Smooth muscle cell (in vitro differentiated cells): ENCODE measurements around the gene TMOD3. TPM values are rescaled to one million over a fixed set of nuclear protein-coding genes. Genes with fewer than 3 reads are reported as not detected.
"Not testable (repeated sequence)": the region's sequence is repeated elsewhere in the genome, so short reads cannot be mapped to it uniquely, and the experiment has no call there.

Experiments used
- DNase-seq: peaks from one replicate; lab custom pipeline; 2025; ENCODE audit not compliant: unreplicated experiment; lab: John Stamatoyannopoulos, UW
- H2AFZ ChIP-seq: fragments of 200-600 bp; sonication (generic); 2 replicates; pipeline ENCODE4 v1.6.0; 2016; ENCODE audit warnings: antibody characterized with exemption, low read depth, mild to moderate bottlenecking
- H3F3A ChIP-seq: fragments of 200-600 bp; sonication (generic); 2 replicates; pipeline ENCODE4 v1.6.0; 2017; ENCODE audit warnings: antibody characterized with exemption, low read depth
- H3K27ac ChIP-seq: fragments of 200-600 bp; sonication (generic); 2 replicates; pipeline ENCODE4 v1.5.1; 2016; ENCODE audit warnings: low read depth, mild to moderate bottlenecking
- H3K27me3 ChIP-seq: fragments of 200-600 bp; sonication (generic); 2 replicates; pipeline ENCODE4 v1.6.1; 2016; ENCODE audit warnings: low read depth, mild to moderate bottlenecking
- H3K36me3 ChIP-seq: fragments of 200-600 bp; sonication (generic); 2 replicates; pipeline ENCODE4 v1.5.1; 2016; ENCODE audit warnings: low read depth
- H3K4me1 ChIP-seq: fragments of 200-600 bp; sonication (generic); 2 replicates; pipeline ENCODE4 v1.5.1; 2016; ENCODE audit warnings: low read depth
- H3K4me2 ChIP-seq: fragments of 200-600 bp; sonication (generic); 2 replicates; pipeline ENCODE4 v1.6.0; 2016; ENCODE audit warnings: mild to moderate bottlenecking
- H3K4me3 ChIP-seq: fragments of 200-600 bp; sonication (generic); 2 replicates; pipeline ENCODE4 v1.5.1; 2016; ENCODE audit warnings: mild to moderate bottlenecking
- H3K79me2 ChIP-seq: fragments of 200-600 bp; sonication (generic); 2 replicates; pipeline ENCODE4 v1.6.0; 2016; ENCODE audit warnings: low read depth, mild to moderate bottlenecking
- H3K9ac ChIP-seq: fragments of 200-600 bp; sonication (generic); 2 replicates; pipeline ENCODE4 v1.6.0; 2016; ENCODE audit warnings: low read depth
- H3K9me3 ChIP-seq: fragments of 200-600 bp; sonication (generic); replicated peaks from 2 replicates; pipeline ENCODE4 v1.5.1; 2016; ENCODE audit warnings: low read depth
- H4K20me1 ChIP-seq: fragments of 200-600 bp; sonication (generic); 2 replicates; pipeline ENCODE4 v1.6.0; 2016; ENCODE audit warnings: low read depth
- CTCF ChIP-seq: fragments of 200-600 bp; sonication (generic); IDR thresholded peaks from 2 replicates; pipeline ENCODE4 v1.5.1; 2017; ENCODE audit warnings: borderline replicate concordance, mild to moderate bottlenecking, antibody characterized with exemption; ENCODE audit not compliant: insufficient read depth, poor library complexity, severe bottlenecking
- WGBS: methylation state at CpG from one replicate; pipeline ENCODE4 v1.1.7; 2016; ENCODE audit warnings: low lambda C conversion rate; 5-methylcytosine and 5-hydroxymethylcytosine counted together
- polyA plus RNA-seq: library from polyadenylated mRNA; unstranded; fragments of >200 nt; fragmentation: Nextera tagmentation; extraction: Ambion mirVana; gene quantifications from 2 replicates; pipeline ENCODE4 v1.2.1, GENCODE V29; 2016
- total RNA-seq: library from RNA; depleted of rRNA; stranded (reverse); fragments of >200 nt; gene quantifications from 2 replicates; pipeline ENCODE4 v1.2.3, GENCODE V29; 2014

The TMOD3 gene
- total and polyA plus RNA-seq, 2 experiments from 2014 or later: 18.6 to 35.7 TPM

DNA sequence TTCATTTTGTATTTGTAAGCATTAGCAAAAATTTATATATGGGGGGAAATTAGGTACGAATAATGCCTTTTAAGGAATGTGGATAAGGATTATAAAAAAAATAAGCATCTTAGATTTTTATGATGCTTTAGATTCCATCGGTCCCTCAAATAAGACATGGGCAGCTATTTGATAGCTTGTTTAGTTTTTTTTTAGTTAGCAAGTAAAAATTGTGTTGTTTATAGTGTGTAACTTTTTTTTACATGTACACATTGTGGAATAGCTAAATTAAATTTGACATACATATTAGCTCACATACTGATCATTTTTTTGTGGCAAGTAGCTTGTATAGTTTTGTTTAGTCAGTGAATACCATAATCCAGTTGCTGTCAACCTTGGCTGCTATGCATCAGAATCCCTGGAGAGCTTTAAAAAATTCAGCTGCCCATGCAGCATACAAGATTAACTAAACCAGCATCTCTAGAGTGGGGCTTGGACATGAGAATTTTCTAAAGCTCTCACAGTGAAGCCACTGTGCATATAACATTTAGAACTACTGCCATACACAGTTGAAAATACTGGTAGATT is 53.9 kb downstream of the TMOD3 start:
- Histone ChIP-seq H3K9ac (no peak overlapping the region), H3K9me3 (no peaks in the 10 kb centered on the region), H3K36me3 (peaks cover 8% of the 10 kb centered on the region), H3K27ac (peak overlapping the region; percentile 13), H3K79me2 (peaks cover 53% of the 10 kb centered on the region), H3F3A (peaks cover 5% of the 10 kb centered on the region), H2AFZ (no peak overlapping the region), H3K27me3 (no peaks in the 10 kb centered on the region), H3K4me3 (no peak overlapping the region), H3K4me2 (peak overlapping the region; percentile 9), H4K20me1 (peaks cover 56% of the 10 kb centered on the region), H3K4me1 (peaks cover 26% of the 10 kb centered on the region)
- no peak for TF ChIP-seq CTCF
- DNase-seq: no peak
- WGBS: 92% methylated on average over 2 of the region's 2 CpGs

- H3K9me3 ChIP-seq: no peaks in the 10 kb centered on the region
- no peak overlapping the region for H3K4me3 ChIP-seq
- peaks cover 20% of the 10 kb centered on the region for H3K4me1 ChIP-seq
- H3K79me2 ChIP-seq: peaks cover 53% of the 10 kb centered on the region
- TF ChIP-seq CTCF: no peak
- H2AFZ ChIP-seq: no peak overlapping the region
- 96% methylated on average over 1 of the region's 1 CpG for WGBS
- H3F3A ChIP-seq: peaks cover 5% of the 10 kb centered on the region
- DNase-seq: no peak
- H3K9ac ChIP-seq: no peak overlapping the region
- H3K36me3 ChIP-seq: peaks cover 8% of the 10 kb centered on the region
- no peak overlapping the region for H3K4me2 ChIP-seq
- peaks cover 57% of the 10 kb centered on the region for H4K20me1 ChIP-seq
- peak overlapping the region; percentile 13 for H3K27ac ChIP-seq
- no peaks in the 10 kb centered on the region for H3K27me3 ChIP-seq
These were observed 54.6 kb downstream of the TMOD3 start for GRCh38 chr15:51884041-51884440.

DNA sequence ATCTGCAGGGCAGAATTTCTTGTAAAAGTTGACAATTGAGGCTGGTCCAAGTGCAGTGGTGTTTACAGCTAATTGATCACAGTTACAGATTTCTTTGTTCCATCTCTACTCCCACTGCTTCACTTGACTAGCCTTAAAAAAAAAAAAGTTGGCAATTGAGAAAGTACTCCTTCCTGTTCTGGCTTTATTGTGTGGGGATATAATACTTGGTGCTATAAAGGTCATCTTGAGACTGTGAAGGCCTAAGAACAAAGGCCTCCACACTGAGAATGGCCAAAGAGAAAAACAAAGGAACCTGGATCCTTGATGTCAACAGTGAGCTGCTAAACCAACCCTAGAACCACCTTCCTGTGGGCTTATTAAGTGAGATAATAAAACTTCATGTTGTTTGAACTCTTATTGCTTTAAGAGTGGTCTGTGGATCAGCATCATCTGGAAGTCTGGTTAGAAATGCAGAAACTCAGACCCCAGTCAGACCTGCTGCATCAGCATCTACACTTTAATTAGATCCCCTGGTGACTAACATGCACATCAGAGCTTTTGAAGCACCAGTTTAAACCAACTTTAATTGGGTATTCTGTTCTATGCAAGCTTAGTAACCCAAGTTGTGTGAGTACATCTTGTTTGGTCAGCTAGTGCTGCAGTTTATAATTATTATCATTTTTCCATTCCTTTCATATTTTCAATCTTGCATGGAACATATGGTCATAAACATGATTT is 55.2 kb downstream of the TMOD3 start:
- Histone ChIP-seq H3K36me3 (peaks cover 8% of the 10 kb centered on the region), H3K79me2 (peaks cover 53% of the 10 kb centered on the region), H4K20me1 (peaks cover 58% of the 10 kb centered on the region), H3K4me1 (peaks cover 16% of the 10 kb centered on the region), H3K27me3 (no peaks in the 10 kb centered on the region), H3K9me3 (no peaks in the 10 kb centered on the region), H3K9ac (no peak overlapping the region), H2AFZ (no peak overlapping the region), H3K4me2 (no peak overlapping the region), H3K27ac (peak overlapping the region; percentile 11), H3F3A (no peaks in the 10 kb centered on the region), H3K4me3 (no peak overlapping the region)
- DNase-seq: no peak
- no peak for TF ChIP-seq CTCF

DNA sequence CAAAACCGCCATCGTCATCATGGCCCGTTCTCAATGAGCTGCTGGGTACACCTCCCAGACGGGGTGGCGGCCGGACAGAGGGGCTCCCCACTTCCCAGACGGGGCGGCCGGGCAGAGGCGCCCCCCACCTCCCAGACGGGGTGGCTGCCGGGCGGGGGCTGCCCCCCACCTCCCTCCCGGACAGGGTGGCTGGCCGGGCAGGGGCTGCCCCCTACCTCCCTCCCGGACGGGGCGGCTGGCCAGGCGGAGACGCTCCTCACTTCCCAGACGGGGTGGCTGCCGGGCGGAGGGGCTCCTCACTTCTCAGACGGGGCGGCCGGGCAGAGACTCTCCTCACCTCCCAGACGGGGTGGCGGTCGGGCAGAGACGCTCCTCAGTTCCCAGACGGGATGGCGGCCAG is 56.3 kb downstream of the TMOD3 start:
- Histone ChIP-seq H3K79me2 (peaks cover 43% of the 10 kb centered on the region), H3K4me1 (peaks cover 16% of the 10 kb centered on the region), H4K20me1 (peaks cover 54% of the 10 kb centered on the region)
- H3K4me2 ChIP-seq, H3K36me3 ChIP-seq, H3K9me3 ChIP-seq, H3K4me3 ChIP-seq, H3K27me3 ChIP-seq, H3K9ac ChIP-seq, H3F3A ChIP-seq, H3K27ac ChIP-seq, DNase-seq, H2AFZ ChIP-seq: not testable (repeated sequence)
- 96% methylated on average over 13 of the region's 32 CpGs for WGBS
